HEK293T (cell line): ENCODE results near the gene PCSK5.

Source experiments
- CTCF ChIA-PET: fragments of 350-600 bp; formaldehyde crosslinking; extraction: SDS; loops from one replicate; lab custom pipeline; 2021; ENCODE audit warnings: antibody characterized with exemption, inconsistent platforms; lab: Yijun Ruan, JAX
- POLR2A ChIA-PET: fragments of 350-600 bp; formaldehyde crosslinking; extraction: SDS; loops from one replicate; lab custom pipeline; 2020; ENCODE audit warnings: antibody characterized with exemption, inconsistent platforms; lab: Yijun Ruan, JAX
- DNase-seq: peaks from one replicate; pipeline ENCODE4 v3.0.0; 2012; ENCODE audit warnings: mixed read lengths; ENCODE audit errors: extremely low spot score
- ARNT ChIP-seq: fragments of 450-650 bp; IDR thresholded peaks from 2 replicates; pipeline ENCODE4 v1.6.1; 2017; ENCODE audit warnings: mild to moderate bottlenecking
- BHLHE40 ChIP-seq: fragments of 450-650 bp; IDR thresholded peaks from 2 replicates; pipeline ENCODE4 v1.6.1; 2016; ENCODE audit warnings: mild to moderate bottlenecking, moderate library complexity, borderline replicate concordance
- CTBP1 ChIP-seq: fragments of 450-650 bp; IDR thresholded peaks from 2 replicates; pipeline ENCODE4 v1.6.1; 2016; ENCODE audit warnings: borderline replicate concordance
- ELF4 ChIP-seq: fragments of 450-650 bp; IDR thresholded peaks from 2 replicates; pipeline ENCODE4 v1.6.1; 2017; ENCODE audit warnings: antibody characterized with exemption
- FOXA1 ChIP-seq: fragments of 450-650 bp; IDR thresholded peaks from 2 replicates; pipeline ENCODE4 v1.6.1; 2016; ENCODE audit warnings: mild to moderate bottlenecking
- FOXK2 ChIP-seq: fragments of 450-650 bp; IDR thresholded peaks from 2 replicates; pipeline ENCODE4 v1.6.1; 2016; ENCODE audit warnings: mild to moderate bottlenecking
- FOXM1 ChIP-seq: fragments of 450-650 bp; IDR thresholded peaks from 2 replicates; pipeline ENCODE4 v1.6.1; 2017; ENCODE audit warnings: mild to moderate bottlenecking, borderline replicate concordance
- HDGF ChIP-seq: fragments of 450-650 bp; IDR thresholded peaks from 2 replicates; pipeline ENCODE4 v1.6.1; 2017; ENCODE audit warnings: antibody characterized with exemption, borderline replicate concordance
- L3MBTL2 ChIP-seq: fragments of 450-650 bp; conservative IDR thresholded peaks from 2 replicates; pipeline ENCODE4 v1.6.1; 2016; ENCODE audit warnings: mild to moderate bottlenecking
- LEF1 ChIP-seq: fragments of 450-650 bp; IDR thresholded peaks from 2 replicates; pipeline ENCODE4 v1.6.1; 2017; ENCODE audit warnings: mild to moderate bottlenecking, borderline replicate concordance
- NFRKB ChIP-seq: fragments of 450-650 bp; IDR thresholded peaks from 2 replicates; pipeline ENCODE4 v1.6.1; 2016; ENCODE audit warnings: mild to moderate bottlenecking, moderate library complexity
- SP1 ChIP-seq: fragments of 450-650 bp; IDR thresholded peaks from 2 replicates; pipeline ENCODE4 v1.6.1; 2017
- SUZ12 ChIP-seq: fragments of 450-650 bp; IDR thresholded peaks from 2 replicates; pipeline ENCODE4 v1.6.1; 2016; ENCODE audit warnings: mild to moderate bottlenecking
- TARDBP ChIP-seq: fragments of 450-650 bp; IDR thresholded peaks from 2 replicates; pipeline ENCODE4 v1.6.1; 2016
- ZNF384 ChIP-seq: fragments of 450-650 bp; IDR thresholded peaks from 2 replicates; pipeline ENCODE4 v1.6.1; 2016
- TF ChIP-seq, protein P1 (sequence below): fragments of 450-650 bp; IDR thresholded peaks from 2 replicates; pipeline ENCODE4 v1.6.1; 2016

The PCSK5 gene

DNA sequence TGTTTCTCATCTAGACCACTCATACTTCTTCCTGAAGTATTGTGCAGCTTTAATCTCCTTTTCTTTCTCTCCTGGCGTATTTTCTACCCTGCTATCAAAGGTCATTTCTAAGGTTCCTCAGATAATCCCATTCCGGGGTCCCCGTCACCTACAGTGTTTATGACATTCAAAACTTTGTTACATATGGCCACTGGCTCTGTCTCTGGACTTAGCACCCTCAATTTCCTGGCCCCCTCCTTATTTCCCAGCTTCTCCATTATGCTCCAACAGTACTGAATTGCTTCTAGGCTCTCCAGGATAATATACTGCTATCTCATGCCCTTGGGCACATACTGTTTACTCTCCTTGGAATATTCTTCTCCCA lies 472.5 kb downstream of the PCSK5 start:
- ChIA-PET CTCF (no interaction called here), POLR2A (no interaction called here)
- no peak for TF ChIP-seq FOXM1
- TF ChIP-seq NFRKB: no peak
- TF ChIP-seq ZNF384: no peak
- TF ChIP-seq SP1: no peak
- TF ChIP-seq L3MBTL2: no peak
- TF ChIP-seq, protein P1, sequence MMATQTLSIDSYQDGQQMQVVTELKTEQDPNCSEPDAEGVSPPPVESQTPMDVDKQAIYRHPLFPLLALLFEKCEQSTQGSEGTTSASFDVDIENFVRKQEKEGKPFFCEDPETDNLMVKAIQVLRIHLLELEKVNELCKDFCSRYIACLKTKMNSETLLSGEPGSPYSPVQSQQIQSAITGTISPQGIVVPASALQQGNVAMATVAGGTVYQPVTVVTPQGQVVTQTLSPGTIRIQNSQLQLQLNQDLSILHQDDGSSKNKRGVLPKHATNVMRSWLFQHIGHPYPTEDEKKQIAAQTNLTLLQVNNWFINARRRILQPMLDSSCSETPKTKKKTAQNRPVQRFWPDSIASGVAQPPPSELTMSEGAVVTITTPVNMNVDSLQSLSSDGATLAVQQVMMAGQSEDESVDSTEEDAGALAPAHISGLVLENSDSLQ: no peak
- no peak for DNase-seq

DNA sequence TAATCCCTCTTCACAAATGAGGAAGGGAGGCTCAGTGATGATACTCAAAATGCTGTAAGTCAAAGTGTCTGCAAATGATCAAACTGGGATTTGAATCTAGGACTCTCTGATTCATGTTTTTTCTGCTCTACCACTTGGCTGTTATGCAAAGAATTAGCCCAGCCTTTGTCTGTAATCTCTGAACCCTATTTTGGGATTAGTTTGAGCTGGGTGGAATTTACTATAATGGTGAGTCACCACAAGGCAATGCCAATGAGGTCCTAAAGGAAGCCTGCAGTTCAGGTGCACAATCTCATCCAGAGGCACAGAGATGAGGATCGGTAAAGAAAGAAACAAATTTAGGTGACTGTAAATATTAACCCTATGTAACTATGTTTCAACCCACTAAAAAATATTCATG lies 474.6 kb downstream of the PCSK5 start:
- POLR2A ChIA-PET: no interaction called here
- CTCF ChIA-PET: no interaction called here
- no peak for DNase-seq
- TF ChIP-seq SUZ12: no peak
- TF ChIP-seq NFRKB: no peak
- TF ChIP-seq FOXM1: no peak
- no peak for TF ChIP-seq FOXA1
- no peak for TF ChIP-seq HDGF
- no peak for TF ChIP-seq CTBP1
- no peak for TF ChIP-seq L3MBTL2
- TF ChIP-seq LEF1: no peak
- no peak for TF ChIP-seq ARNT
- TF ChIP-seq ELF4: no peak
- no peak for TF ChIP-seq BHLHE40
- no peak for TF ChIP-seq ZNF384
- TF ChIP-seq, protein P1: no peak
- no peak for TF ChIP-seq SP1

DNA sequence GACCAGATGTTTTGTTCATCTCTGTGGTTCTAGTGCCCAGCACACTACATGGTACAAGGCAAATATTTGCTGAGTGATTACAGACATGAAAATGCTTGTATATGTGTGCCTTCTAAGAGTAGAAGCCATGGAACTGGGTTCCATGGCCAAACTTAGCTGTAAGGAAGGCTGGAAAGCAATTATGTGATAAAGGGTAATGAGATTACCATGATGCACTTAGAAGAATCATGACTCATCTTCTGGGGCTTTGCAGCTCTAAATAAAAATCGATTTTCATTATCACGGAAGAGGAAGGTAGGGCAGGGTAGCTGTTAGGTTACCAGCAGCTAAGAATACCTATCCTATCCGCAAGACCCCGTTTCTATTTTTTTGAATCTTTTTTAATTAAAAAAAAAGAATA lies 475.8 kb downstream of the PCSK5 start:
- CTCF ChIA-PET: no interaction called here
- no peak for DNase-seq

DNA sequence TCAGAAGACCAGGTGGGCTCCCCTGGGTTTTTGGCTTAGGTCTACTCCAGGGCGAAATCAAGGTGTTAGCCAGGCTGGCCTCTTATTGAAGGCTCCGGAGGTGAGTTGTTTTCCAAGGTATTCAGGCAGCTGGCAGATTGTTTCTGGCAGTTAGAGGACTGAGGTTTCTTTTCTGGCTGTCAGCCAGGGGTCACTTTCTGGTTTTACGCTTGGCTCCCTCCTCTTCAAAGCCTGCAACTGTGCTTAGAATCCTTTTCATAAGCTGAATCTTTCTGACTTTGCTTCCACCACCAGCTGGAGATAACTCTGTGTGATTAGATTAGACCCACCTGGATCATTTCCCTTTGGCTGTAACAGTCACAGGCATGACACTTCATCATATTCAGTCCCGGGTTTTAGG lies 479.1 kb downstream of the PCSK5 start:
- peak; percentile 21 for DNase-seq

More for the DNA sequence above, 475.8 kb downstream of the PCSK5 start:
- no peak for TF ChIP-seq SUZ12
- TF ChIP-seq FOXK2: no peak
- TF ChIP-seq ARNT: no peak
- TF ChIP-seq, protein P1: no peak
- TF ChIP-seq NFRKB: no peak
- TF ChIP-seq SP1: no peak
- no peak for TF ChIP-seq BHLHE40
- no peak for TF ChIP-seq TARDBP
- no peak for TF ChIP-seq FOXA1
- TF ChIP-seq ELF4: no peak
- no peak for TF ChIP-seq L3MBTL2
- no peak for TF ChIP-seq ZNF384
- TF ChIP-seq LEF1: no peak
- no peak for TF ChIP-seq CTBP1
- POLR2A ChIA-PET: interaction anchor here (1.0 kb wide), 1 partner anchor 28 kb away, joined by 3 read pairs; the partner anchor contains the start of gene RFK

DNA sequence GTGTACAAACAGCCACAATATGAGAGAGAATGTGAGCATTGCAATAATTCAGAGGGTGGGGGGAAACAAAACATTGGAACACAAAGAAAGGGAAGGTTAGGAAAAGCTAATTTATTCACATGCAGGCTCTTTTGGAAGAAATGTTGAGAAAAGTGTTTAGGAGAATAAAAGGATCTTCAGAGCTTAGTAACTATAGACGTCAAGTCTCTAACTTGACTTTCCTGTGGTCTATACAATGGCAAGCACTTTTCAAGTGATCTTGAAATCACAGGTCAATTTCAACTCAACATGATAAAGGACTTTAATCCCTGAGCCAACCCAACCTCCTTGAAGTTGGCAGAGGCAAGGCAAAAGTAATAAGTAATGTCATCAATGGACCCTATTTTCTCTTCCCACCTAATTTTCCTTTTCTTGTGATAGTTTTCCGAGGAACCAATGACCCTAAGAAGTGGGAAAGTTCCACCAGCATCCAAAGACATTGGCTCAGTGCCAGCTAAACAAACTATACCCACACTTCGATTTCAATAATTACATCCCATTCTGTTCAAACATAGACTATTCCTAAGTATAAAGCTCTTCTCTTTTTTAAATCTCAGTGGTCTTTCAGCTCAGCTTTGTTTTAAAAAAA lies 480.0 kb downstream of the PCSK5 start:
- CTCF ChIA-PET: no interaction called here
- POLR2A ChIA-PET: interaction anchor here (1.4 to 2.0 kb wide), 2 partner anchors 24 kb away, joined by 5 to 12 read pairs; partner anchors contain the start of gene RFK
- TF ChIP-seq SUZ12: no peak
- no peak for TF ChIP-seq FOXA1
- no peak for TF ChIP-seq LEF1
- no peak for TF ChIP-seq SP1
- no peak for TF ChIP-seq BHLHE40
- TF ChIP-seq, protein P1: no peak
- TF ChIP-seq NFRKB: no peak
- no peak for TF ChIP-seq CTBP1
- no peak for TF ChIP-seq FOXM1
- TF ChIP-seq ZNF384: no peak
- no peak for TF ChIP-seq ARNT
- TF ChIP-seq TARDBP: no peak
- no peak for TF ChIP-seq L3MBTL2
- no peak for TF ChIP-seq HDGF
- no peak for DNase-seq

More for the DNA sequence above, 479.1 kb downstream of the PCSK5 start:
- no peak for TF ChIP-seq ZNF384
- no peak for TF ChIP-seq LEF1
- no peak for TF ChIP-seq FOXM1
- TF ChIP-seq L3MBTL2: no peak
- no peak for TF ChIP-seq NFRKB
- no peak for TF ChIP-seq FOXA1
- no peak for TF ChIP-seq ARNT
- TF ChIP-seq ELF4: no peak
- TF ChIP-seq FOXK2: no peak
- no peak for TF ChIP-seq CTBP1
- no peak for TF ChIP-seq SP1
- TF ChIP-seq TARDBP: no peak
- TF ChIP-seq HDGF: no peak
- no peak for TF ChIP-seq BHLHE40
- TF ChIP-seq, protein P1: no peak
- TF ChIP-seq SUZ12: no peak
- ChIA-PET POLR2A (interaction anchor here (1.4 kb wide), 1 partner anchor 25 kb away, joined by 5 read pairs; the partner anchor contains the start of gene RFK), CTCF (no interaction called here)
